NCI-H1930 (cell line): ENCODE results near the gene THADA.

Source experiments
- DNase-seq, 2 experiments: peaks; one replicate each; lab custom pipeline; 2025; lab: John Stamatoyannopoulos, UW

The THADA gene

GRCh38 chr2:43223521-43224001 is 372.3 kb downstream of the THADA start:
- DNase-seq: no peak

- no peak for DNase-seq
Measured at GRCh38 chr2:43222475-43223309, 373.1 kb downstream of the THADA start.

GRCh38 chr2:43221763-43222474 is 373.9 kb downstream of the THADA start:
- DNase-seq: peak in 1 of 2 experiments; percentile 12

GRCh38 chr2:43221124-43221762 is 374.6 kb downstream of the THADA start:
- no peak for DNase-seq

DNA sequence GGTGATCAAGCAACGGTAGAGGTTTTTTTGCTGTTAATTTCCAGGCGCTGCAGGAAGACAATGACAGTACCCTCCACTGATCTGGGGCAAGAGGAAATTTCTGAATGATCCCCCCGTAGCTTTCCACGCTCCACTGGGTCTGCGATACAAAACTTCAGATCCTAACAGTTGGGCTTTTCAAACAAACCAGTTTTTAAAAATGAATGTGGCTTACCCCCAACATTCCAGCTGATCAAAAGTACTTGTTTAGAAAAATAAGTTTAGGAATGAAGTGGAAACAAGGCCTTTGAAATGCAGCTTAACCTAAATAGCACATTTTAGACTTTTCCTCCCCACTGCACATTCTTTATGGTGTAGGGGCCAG is 375.1 kb downstream of the THADA start:
- no peak for DNase-seq

DNA sequence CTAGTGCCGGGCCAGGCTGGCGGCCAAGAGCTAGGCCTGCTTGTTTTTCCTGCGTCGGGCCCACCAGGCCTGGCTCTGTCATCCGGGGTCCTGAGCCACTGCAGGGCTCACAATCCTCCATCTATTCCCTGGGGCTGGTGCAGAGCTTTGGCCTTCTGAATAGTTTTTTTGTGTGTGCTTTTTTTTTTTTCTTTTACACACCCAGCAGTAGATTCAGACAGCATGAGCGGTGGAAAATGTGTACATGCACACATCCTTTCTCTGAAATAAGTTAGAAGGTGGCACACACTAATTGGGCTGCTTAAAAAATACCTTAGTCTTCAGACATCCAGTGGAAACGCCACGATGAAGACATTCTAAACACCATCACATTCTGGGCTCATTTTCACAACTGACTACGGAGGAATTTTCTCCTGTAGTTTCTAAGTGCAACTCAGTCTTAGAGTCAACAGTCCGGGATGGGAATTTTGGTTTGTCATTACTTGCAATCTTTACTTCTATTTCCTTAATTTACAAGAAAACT is 375.5 kb downstream of the THADA start:
- no peak for DNase-seq

- no peak for DNase-seq
Measured at GRCh38 chr2:43219383-43220228, 376.2 kb downstream of the THADA start.

DNA sequence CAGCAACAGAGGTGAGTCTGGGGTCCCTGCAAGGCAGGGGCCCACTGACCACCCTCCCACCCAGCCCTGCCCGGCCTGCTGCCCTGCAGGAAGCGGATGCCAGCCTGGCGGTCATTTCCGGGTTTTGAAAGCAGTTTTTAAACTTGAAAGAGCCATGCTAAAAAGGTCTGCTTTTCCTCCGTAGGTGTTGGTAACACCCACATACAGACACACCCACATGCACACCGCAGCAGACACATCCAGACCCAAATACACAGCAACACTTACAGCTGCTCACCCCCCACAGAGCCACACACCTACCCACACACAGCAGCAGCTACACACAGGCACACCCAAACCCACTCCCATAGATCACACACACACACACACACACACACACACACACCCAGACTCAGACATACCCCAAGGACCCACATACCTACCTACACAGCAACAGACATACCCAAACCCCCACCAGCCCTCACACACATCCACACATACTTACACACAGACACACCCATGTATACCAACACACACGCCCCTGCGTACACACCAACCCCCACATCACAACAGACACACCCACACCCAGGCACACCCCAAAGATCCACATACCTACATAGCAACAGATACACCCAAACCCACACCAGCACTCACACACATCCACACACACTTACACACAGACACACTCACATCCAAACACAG is 377.0 kb downstream of the THADA start:
- DNase-seq: no peak

DNA sequence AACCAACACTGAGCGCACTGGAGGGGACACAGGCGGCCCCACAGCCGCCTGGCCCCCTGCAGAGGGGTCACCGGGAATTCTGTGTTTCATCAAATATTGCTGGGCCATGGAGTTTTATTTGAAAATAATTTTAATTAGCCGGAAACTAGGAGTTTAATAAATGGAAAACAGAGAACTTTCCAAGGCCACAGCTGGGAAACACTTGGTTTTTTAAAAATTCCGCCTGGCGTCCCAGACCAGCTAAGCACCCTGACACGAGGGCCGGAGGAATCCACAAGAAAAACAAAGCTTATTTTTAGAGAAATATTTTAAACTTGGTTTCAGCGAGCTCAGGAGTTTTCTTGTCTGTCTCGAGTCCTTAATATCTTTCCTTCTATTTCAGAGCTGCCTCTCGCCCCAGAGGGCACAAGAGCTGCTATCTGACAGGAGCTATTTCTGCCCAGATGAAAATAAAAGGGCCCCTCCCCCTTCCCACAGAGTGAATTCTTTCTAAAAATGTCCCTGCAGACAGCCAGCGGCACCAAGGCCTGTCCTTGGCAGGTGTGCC is 377.6 kb downstream of the THADA start:
- DNase-seq: no peak

GRCh38 chr2:43217228-43218154 is 378.3 kb downstream of the THADA start:
- DNase-seq: no peak

GRCh38 chr2:43216629-43217028 is 379.2 kb downstream of the THADA start:
- no peak for DNase-seq

DNA sequence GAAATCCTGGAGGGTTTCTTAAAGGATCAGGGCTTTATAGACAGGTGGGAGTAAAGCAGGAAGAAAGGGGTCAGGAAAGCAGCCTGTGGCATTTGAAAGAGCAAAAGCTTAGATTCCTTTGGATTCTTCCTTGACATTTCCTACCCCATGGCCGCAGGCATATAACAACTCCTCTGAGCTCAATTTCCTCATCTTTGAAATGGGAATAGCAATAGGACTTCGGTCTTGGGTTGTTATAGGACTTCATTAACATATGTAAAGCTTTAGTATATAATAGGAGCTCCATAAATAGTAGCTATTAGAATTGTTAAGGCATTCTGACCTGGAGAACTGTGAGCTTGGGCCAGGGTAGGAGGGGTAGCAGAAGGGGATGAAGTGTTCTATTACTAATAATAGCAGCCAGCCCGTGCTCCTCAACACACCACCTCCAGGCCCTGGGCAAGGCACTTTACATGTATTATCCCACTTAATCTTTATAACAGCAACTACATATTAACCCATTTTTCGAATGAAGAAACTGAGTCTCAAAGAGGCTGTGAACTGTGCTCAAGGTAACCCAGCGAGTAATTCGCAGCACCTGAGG is 380.1 kb downstream of the THADA start:
- DNase-seq: no peak

DNA sequence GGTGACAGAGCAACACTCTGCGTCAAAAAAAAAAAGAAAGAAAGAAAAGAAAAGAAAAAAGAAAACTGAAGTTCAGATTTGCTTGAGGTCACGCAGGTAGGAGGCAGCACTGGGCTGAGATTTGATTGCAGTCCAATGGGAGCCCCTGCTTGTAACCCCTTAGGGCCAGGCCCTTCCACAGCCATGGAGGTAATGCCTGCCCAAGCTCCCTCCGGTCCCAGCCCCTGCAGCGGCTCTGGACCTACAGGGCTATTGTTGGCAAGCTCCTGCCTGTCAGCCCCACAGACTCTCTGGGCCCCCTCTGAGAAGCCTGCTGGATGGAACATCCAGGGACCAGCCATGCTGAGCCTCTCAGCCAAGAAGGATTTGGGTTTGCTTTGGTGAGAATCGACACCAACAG is 381.6 kb downstream of the THADA start:
- no peak for DNase-seq

DNA sequence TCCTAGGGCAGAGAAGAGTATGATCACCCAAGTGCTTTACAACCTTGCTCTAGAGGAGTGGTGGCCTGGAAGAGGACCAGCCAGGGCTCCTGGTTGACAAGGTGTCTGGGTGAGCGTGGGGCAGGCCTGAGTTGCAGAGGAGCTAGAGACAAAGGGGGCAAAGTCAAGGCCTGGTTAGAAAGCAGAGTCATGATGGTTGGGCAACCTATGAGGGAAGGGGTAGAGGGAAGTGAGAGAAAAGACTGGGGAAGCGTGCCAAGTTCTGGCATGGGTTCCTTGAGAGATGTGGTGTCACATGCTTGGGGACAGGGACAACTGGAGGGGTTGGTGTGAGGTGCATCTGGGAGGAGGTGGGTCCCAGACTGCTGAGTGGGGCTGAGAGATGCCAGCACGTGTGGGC is 382.9 kb downstream of the THADA start:
- no peak for DNase-seq

DNA sequence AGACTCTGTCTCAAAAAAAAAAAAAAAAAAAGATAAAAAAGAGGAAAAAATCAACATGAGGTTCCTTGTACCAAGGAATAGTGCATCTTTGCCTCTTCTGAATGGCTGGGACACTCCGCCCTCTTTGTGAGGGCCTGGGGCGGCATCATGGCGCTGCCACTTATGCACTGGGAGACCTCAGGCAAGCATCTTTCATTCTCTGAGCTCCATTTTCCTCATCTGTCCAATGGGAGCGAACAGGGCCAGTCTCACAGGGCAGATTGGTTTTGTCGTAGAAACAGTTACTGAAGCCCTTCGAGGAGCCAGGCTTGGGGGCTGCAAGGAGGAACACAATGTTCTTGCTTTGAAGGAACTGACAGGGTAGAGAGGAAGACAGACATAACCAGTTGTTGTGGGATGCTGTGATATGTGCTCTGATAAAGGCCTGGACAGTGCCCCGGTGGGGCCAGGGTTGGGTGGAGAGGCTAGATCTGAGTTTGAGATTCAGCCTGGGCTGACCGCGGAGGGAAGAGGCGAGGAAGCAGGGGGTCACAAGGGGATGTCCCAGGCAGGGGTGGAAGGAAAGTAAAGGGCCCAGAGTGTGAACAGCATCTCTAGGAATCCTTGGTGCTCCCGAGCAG is 383.5 kb downstream of the THADA start:
- DNase-seq: no peak

DNA sequence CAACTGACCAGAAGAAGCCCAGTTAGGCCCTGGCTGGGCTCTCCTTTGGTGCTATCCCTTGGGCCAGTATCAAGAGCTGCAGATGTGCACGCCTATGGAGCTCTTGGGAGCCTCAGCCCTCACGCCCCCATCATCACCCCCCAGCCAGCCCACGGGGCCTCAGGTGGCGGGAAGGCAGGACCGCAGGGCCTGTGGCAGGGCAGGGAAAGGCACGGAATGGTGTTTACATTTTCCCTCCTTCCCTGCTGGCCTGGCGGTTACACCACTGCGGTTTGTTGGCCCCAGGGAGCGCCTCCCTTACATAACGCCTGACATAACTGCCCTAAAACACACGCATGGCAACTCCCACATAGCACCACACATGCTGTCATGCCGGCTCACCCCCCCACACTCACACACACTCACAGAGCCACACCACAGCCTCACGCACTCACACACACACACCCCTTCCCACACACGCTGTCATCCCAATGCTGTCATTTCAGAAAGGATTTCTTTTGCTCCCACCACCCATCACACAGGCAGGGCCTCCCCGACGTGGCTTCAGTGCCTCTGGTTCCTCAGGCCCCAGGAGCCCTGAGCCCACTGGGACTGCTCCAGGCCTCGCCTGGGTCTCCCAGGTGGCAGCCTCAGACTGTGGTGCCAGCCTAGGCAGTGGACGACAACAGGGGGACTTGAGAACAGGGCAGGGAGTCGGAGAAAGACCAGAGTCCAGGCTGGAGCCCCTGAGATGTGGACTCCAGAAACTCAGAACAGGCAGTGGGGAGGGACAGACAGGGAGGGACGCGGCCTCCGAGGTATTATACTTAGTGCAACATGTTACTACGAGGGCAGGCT is 385.2 kb downstream of the THADA start:
- no peak for DNase-seq

DNA sequence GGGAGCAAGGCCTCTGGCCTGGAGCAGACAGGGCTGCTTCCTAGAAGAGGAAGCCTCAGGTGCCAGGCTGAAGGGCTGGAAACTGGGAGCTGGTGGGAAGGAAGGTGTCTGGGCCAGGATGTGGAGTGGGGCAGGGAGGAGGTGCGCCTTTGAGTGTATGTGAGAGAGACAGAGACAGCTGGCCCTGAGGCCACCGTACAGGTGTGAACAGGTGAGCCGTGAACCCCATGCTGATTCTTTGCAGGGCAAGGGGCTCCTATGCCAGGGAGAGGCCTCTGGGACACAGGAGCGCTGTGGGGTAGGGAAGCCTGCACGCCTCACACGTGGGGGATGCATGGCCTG is 385.7 kb downstream of the THADA start:
- DNase-seq: no peak

GRCh38 chr2:43209204-43209717 is 386.6 kb downstream of the THADA start:
- DNase-seq: no peak
